ENCODE measurements around the gene HBP1.

DNA sequence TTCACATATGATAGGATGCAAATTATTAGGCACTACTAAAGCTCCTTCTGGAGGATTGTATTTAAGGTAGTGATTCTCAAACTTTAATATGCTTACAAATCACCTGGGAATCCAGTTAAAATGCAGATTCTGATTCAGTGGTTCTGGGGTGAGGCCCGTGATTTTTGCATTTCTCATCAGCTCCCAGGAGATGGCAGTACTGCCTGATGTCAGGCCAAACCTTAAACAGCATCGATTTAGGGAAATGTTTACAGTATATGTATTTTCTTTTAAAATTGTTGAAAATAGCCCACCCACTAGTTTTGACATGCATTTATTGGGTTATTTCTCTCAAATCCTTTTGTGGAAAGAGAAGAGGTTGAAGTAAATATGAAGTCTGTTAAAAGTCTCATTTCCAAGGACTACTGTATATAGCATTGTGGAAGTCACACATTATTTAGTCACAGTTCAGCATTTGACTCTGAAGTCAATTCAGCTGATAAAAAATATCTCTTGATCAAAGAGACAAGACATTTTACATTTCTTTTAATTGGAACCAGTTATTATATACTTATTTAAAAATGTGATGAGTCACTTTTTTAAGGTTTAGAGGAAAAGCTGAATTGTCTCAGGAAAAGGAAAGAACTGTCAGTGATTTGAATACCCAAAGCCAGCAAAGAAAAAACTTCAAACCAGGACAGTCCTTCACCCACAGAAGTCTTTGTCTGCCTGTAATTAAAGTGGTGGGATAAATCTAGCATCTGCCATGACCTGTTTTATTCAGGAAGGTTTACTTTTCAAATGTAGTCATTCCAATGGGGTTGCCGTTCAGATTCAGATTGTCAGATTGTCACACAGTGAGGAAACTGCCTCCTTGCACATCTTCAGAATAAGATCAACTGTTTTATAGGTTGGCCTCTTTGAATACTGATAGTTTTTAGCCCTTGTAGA is 21.1 kb upstream of the HBP1 start:
- TF ChIP-seq, protein P1, sequence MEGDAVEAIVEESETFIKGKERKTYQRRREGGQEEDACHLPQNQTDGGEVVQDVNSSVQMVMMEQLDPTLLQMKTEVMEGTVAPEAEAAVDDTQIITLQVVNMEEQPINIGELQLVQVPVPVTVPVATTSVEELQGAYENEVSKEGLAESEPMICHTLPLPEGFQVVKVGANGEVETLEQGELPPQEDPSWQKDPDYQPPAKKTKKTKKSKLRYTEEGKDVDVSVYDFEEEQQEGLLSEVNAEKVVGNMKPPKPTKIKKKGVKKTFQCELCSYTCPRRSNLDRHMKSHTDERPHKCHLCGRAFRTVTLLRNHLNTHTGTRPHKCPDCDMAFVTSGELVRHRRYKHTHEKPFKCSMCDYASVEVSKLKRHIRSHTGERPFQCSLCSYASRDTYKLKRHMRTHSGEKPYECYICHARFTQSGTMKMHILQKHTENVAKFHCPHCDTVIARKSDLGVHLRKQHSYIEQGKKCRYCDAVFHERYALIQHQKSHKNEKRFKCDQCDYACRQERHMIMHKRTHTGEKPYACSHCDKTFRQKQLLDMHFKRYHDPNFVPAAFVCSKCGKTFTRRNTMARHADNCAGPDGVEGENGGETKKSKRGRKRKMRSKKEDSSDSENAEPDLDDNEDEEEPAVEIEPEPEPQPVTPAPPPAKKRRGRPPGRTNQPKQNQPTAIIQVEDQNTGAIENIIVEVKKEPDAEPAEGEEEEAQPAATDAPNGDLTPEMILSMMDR (conservative IDR thresholded peaks at IDR 0.05; ENCODE audit: low read length) = peak; percentile 98
- no peak for TF ChIP-seq EZH2phosphoT487 (IDR thresholded peaks at IDR 0.05; ENCODE audit: borderline replicate concordance, low read depth, low read length)

Data from OCI-LY7 (cell line).